GM21786 (cell line): ENCODE results near the gene PTPN9.
"Not testable (repeated sequence)": the region's sequence is repeated elsewhere in the genome, so short reads cannot be mapped to it uniquely, and the experiment has no call there.

ENCODE experiments used
- ATAC-seq: cut with Tn5 transposase; IDR thresholded peaks from one replicate; pipeline ENCODE4 v1.9.1; 2021; ENCODE audit not compliant: unreplicated experiment

PTPN9 gene

GRCh38 chr15:75454471-75455378 is 124.4 kb downstream of the PTPN9 start:
- ATAC-seq: no peak

DNA sequence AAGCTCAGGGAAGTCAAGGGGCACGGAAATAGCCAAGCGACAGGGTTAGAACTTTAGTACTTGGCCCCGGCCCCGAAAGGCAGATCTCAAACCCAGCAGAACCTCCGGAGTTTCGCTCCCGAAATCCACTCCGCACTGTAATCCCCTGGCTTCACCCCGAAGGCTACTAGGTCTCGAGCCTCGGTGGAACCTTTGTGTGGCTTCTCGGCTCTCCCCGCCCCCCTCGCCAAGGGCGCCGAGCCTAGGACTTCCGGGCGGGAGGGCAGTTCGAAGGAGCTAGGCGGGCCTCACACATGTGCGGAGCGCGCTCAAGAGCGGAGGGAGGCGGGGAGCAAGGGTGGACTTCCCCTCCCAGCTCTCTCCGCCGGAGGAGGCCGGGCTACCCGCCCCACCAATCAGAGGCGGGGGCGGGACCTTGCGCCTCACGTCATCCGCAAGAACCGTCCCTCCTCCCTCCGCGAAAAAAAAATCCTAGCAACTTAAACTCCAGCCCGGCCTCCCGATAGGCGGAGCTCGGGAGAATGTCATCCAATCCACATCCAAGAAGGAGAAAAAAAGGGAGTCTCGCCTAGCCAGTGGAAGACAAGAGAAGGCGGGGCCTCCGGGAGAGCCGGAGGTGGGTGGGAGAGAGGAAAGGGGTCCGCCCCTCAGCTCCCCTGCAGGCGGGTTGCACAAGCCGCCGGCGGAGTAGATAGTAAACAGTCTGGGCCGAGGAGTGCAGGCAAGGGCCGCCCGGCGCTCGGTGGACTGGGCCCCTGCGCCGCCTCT is 125.2 kb downstream of the PTPN9 start:
- ATAC-seq: peak; percentile 30

- no peak for ATAC-seq
Measured at GRCh38 chr15:75452865-75453702, 126.0 kb downstream of the PTPN9 start.

DNA sequence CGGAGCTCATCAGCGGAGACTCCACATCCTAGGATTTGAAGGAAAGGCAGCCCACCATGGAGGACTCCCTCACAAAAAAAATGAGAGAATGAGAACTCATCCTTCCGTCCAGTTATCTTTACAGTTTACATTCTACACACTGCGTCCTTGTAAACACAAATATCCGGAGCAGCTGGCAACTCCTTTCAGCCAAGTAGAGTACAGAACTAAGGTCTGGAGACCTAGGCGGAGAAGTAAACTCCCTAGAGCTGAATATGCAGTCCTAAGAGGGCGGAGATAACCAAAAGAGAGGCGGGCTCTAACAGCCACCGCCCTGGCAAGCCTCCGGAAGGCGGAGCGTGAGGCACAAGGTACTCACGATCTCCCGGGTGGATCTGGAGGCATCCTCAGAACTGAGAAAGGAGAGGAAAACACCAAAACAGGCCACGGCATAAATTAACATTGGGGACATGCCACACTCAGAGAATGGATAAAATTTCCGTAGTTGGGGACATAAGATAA is 126.7 kb downstream of the PTPN9 start:
- no peak for ATAC-seq

- ATAC-seq: peak; percentile 36
Measured at GRCh38 chr15:75451674-75452363, 127.3 kb downstream of the PTPN9 start, which contains the start of gene SIN3A. Gene SIN3A, minus strand, starts transcription at chr15:75451690. Its CDS starts 21,315 bp downstream, at chr15:75430375.

DNA sequence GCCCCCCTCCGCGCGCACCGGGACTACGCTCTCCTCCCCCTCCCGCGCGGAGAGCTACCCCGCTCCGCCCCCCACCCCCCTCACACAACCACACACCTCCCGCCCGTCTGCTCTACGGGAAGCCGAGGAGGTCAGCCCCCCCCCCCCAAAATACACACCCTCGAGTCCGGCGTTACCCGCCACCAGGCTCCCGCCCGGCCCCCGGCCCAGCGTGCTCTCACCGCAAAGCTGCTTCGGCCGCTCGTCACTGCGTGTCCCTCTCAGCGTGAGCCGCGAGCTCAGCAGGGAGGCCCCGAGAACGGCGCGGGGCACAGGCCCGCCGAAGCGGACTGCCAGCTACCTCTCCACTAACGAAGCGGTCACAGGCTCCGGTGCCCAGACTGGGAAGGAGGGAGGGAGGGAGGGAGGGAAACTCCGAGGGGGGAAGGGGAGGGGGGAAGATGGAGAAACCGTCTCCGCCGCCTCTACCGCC is 127.9 kb downstream of the PTPN9 start:
- no peak for ATAC-seq

DNA sequence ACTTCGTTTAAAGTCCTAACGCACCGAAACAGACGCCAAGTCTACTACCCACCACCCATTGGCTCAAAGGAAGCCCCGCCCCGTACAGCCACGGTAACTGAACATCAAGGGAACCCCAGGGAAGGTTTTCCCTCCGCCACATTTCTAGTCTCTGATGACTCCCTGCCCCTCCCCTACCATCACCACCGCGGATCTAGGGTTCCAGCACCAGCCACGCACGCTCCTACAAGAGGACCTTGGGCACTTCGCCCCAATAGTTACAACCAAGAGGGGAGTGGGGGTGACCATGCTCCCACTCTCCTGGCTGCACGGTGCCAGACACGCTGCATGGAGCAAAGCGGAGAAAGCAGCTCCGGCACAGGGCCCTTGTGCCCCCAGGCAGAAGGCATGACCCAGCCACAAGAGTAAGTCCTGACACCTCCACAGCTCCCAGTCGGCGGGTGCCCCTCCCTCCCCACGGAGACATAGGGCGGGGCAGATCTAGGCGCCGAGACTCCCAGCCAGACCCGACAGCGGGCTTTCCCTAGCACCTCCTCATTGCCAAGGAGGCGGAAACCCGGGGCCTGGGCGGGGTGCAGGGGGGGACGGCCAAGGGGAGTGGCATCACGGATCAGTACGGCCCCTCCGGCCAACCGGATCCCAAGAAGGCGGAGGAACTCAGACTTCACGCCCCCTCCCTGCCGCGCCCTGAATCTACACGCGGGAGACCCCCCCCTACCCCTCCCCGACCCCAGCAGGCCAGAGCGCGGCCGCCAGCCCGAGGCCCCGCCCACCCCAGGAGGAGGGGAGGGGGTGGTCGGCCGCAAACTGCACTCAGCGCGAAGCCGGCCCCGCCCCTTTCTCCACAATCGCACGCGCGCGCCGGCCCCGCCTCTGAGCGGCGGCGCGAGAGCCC is 128.6 kb downstream of the PTPN9 start:
- peak; percentile 21 for ATAC-seq

GRCh38 chr15:75449585-75450306 is 129.4 kb downstream of the PTPN9 start:
- no peak for ATAC-seq

DNA sequence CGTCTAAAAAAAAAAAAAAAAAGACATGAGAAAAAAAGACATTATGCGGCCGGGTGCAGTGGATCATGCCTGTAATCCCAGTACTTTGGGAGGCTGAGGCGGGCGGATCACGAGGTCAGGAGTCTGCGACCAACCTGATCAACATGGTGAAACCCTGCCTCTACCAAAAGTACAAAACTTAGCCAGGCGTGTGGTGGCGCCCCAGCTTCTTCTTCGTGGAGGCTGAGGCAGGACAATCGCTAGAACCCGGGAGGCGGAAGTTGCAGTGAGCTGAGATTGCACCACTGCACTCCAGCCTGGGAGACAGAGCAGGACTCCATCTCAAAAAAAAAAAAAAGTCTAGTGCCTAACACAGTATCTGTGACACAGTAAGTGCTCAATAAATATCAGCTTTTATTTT is 130.9 kb downstream of the PTPN9 start:
- not testable (repeated sequence) for ATAC-seq

GRCh38 chr15:75446151-75446550 is 133.0 kb downstream of the PTPN9 start:
- no peak for ATAC-seq

DNA sequence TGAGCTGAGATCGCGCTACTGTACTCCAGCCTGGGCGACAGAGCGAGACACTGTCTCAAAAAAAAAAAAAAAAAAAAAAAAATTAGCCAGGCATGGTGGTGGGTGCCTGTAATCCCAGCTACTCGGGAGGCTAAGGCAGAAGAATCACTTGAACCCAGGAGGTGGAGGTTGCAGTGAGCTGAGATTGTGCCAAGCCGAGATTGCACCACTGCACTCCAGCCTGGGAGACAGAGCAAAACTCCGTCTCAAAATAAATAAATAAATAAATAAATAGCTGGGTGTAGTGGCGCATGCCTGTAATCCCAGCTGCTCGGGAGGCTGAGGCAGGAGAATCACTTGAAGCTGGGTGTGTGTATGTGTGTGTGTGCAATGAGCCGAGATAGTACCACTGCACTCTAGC is 133.8 kb downstream of the PTPN9 start:
- not testable (repeated sequence) for ATAC-seq

DNA sequence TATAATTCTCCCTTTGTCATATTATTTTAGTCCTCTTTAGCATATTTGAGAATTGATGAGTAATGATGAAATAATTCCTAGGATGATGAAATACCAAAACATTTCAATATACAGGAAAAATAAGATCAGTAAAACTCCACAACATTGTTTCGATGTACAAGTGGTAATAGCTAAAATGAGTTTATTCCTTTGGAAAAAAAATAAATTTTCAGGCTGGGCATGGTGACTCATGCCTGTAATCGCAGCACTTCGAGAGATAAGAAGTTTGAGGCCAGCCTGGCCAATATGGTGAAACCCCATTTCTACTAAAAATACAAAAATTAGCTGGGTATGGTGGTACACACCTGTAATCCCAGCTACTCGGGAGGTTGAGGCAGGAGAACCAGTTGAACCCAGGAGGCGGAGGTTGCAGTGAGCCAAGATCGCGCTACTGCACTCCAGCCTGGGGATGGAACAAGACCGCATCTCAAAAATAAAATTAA is 135.1 kb downstream of the PTPN9 start:
- ATAC-seq: not testable (repeated sequence)

DNA sequence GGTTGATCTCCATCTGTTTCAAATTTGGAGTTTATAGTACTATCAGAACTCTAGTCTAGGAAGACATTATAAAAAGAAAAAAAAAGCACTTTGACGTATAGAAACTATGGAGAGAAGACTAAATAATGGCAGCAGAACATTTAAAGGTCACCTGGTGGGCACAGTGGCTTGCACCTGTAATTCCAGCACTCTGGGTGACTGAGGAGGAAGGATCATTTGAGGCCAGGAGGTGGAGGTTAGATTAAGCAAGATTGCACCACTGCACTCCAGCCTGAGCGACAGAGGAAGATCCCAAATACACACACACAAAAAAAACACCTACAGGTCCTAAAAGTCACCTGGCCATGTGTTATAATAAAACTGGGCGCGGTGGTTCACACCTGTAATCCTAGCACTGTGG is 141.4 kb downstream of the PTPN9 start:
- no peak for ATAC-seq

GRCh38 chr15:75436881-75437280 is 142.2 kb downstream of the PTPN9 start:
- ATAC-seq: no peak

- ATAC-seq: no peak
Measured at GRCh38 chr15:75431682-75432081, 147.4 kb downstream of the PTPN9 start.

- ATAC-seq: no peak
Measured at GRCh38 chr15:75431270-75431669, 147.8 kb downstream of the PTPN9 start.

- no peak for ATAC-seq
Measured at GRCh38 chr15:75430259-75430658, 148.9 kb downstream of the PTPN9 start.

DNA sequence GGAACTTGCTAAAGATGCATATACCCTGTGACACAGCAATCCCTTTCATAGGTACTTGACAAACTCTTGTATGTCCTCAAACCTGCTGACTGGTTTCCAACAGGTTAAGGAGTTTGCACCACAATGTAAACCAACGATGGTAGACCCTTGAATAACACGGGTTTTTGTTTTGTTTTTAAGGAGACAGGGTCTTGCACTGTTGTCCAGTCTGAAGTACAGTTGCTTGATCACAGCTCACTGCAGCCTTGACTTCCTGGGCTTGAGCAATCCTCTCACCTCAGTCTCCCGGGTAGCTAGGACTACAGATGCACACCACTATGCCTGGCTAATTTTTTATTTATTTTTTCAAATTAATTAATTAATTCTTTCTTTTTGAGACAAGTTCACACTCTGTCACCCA is 151.0 kb downstream of the PTPN9 start:
- ATAC-seq: no peak
